HG02798 (cell line): ENCODE data around the gene CCDC116.
"Not testable (repeated sequence)": the region's sequence is repeated elsewhere in the genome, so short reads cannot be mapped to it uniquely, and the experiment has no call there.

Source experiments
- ATAC-seq: cut with Tn5 transposase; IDR thresholded peaks from one replicate; pipeline ENCODE4 v1.9.1; 2021; ENCODE audit warnings: mild to moderate bottlenecking; ENCODE audit not compliant: unreplicated experiment, poor library complexity

The CCDC116 gene

DNA sequence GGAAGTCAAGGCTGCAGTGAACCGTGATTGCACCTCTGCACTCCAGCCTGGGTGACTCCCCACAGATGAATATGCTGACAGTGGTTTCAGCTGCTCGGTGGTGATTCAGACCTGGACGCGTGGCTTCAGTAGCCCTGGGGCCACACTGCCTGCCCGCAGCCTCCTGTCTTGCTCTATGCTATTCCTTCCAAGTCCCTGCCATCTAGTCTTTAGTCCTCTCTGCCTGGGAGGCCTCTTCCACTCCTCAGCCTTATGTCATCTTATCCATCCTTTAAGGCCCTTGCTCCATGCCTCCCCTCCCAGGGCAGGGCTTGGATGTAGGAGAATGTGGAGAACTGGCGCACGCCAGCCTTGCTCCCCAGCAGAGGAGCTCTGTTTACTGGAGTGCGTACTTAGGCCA, 25.8 kb upstream of the CCDC116 start:
- no peak for ATAC-seq

DNA sequence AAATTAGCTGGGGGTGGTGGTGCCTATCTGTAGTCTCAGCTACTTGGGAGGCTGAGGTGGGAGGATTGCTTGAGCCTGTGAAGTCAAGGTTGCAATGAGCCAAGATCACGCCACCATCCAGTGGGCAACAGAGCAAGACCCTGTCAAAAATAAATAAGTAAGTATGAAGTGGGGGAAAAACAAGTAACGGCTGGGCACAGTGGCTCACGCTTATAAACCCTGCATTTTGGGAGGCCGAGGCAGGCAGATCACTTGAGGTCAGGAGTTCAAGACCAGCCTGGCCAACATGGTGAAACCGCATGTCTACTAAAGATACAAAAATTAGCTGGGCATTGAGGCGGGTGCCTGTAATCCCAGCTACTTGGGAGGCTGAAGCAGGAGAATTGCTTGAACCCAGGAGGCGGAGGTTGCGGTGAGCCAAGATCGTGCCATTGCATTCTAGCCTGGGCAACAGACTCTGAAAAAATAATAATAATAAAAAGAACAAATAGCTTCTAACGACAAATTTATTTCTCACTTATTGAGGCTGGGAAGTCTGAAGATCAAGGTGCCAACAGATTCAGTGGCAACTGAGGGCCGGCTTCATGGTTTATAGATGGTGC, 22.9 kb upstream of the CCDC116 start:
- not testable (repeated sequence) for ATAC-seq

DNA sequence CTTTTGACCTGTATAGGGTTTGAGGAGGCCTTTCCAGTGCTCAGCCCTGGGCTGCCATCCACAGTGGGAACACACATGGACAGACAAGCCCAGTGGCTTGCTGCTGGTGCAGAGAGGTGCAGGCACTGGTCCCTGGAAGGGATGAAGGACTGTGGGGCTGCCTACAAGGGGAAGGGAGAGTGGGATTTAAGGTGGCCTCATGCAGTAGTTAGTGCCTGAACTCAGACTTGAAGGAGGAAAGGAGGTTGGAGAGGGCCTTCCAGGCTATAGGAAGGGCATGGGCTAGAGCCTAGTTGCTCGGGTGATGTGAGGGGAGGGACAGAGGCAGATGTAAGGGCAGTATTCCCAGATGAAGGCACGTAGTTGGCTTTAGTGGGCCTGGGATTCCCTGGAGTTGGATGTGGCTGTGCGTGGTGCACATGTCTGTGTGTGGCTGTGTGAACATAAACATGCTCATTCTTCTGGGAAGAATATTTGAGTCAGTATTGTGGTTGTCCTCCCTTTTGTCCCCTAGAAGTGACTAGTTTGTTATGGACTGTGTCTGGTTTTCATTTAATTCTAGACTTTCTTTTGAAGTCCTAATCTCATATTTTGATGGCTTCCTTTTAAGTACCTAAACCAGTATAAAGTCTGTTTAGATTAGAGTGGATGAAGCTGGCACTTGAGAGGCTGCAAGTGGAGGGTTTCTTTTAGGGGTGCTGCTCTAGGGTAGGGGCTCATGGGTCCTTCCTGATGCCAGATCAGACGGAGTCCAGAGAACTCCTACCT, 21.2 kb upstream of the CCDC116 start:
- no peak for ATAC-seq

DNA sequence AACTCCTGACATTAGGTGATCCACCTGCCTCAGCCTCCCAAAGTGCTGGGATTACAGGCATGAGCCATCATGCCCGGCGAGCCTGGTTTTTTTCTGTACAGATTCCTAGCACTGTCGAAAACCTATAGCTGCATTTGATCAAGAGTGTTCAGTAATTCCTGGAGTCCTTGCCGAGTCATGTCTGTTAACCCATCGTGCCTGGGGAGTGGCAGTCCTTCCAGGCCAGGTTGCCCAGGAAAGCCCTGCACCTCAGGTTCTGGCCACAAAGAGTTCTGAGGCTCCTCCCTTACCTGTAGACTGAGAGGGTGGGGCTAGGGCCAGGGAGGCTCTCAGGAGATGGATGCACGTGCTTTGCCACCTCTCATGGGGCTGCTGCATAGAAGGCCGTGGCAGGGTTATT, 19.7 kb upstream of the CCDC116 start:
- ATAC-seq = no peak

DNA sequence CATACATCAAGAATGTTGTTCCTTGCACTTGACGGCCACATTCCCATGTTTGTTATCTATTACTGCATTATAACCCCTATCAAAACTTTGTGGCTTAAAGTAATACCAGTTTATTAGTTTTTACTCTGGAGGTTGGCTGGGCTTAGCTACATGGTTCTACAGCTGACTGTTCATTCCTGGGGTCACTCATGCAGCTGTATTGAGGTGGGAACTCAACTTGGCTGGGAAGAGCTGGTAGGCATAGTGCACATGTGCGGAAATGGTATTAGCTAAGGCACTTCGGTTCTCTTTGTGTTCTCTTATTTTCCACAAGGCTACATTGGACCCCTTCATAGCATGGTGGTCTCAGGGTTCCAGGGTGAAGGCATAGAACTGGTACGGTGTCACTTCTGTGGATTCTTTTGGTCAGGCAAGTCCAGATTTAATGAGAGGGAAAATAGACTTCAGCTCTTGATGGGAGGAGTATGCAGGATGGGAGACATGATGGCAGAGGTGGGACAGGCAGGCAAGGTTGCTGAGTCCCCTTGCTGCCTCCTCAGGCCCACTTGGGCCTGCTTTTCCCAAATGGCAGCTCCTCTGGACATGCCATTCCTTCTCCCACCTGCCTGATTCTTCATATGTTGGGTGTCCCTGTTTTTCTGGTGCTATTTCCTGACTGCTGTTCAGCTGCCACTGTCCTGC, 18.9 kb upstream of the CCDC116 start:
- ATAC-seq = no peak

DNA sequence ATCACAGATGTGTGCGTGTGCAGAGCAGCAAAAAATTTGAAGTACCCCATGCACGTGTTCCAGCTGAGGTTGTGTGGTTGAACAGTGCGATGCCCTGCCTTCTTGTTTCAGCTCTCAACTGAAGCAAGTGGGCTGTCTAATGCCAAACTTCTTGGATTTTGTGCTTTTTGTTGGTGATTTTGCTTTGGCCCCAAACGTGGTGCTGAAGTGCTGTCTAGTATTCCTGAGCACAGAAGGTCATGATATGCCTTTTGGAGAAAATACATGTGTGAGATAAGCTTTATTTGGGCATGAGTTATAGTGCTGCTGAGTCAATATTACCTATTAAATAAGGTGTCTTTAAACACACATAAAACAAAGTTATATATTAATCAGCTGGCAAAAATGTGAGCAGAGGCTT, 16.8 kb upstream of the CCDC116 start:
- ATAC-seq = no peak

DNA sequence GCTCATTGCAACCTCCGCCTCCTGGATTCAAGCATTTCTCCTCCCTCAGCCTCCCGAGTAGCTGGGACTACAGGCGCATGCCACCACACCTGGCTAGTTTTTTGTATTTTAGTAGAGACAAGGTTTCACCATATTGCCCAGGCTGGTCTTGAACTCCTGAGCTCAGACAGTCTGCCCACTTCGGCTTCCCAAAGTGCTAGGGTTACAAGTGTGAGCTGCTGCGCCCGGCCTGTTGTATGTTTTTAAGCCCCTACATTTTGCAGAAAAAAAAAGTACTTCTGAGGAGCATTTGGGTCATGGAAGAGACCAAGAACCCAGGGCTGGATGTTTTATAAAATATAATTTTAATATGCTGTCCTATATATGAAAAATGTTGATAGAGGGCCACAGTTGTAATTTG, 15.2 kb upstream of the CCDC116 start:
- not testable (repeated sequence) for ATAC-seq

DNA sequence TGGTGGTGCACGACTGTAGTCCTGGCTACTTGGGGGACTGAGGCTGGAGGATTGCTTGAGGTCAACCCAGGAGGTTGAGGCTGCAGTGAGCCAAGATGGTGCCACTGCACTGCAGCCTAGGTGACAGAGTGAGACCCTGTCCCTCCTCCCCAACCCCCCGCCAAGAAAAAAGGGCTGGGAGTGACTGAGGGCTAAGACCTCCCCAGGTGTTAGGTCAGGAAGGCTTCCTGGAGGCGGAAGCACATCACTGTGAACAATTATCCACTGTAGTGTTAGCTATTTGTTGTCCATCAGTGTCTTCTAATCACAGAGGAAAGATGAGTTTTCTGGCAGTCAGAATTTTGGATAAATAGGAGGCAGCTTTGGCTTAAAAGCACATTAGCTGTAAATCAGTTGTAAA, 11.5 kb upstream of the CCDC116 start:
- no peak for ATAC-seq

DNA sequence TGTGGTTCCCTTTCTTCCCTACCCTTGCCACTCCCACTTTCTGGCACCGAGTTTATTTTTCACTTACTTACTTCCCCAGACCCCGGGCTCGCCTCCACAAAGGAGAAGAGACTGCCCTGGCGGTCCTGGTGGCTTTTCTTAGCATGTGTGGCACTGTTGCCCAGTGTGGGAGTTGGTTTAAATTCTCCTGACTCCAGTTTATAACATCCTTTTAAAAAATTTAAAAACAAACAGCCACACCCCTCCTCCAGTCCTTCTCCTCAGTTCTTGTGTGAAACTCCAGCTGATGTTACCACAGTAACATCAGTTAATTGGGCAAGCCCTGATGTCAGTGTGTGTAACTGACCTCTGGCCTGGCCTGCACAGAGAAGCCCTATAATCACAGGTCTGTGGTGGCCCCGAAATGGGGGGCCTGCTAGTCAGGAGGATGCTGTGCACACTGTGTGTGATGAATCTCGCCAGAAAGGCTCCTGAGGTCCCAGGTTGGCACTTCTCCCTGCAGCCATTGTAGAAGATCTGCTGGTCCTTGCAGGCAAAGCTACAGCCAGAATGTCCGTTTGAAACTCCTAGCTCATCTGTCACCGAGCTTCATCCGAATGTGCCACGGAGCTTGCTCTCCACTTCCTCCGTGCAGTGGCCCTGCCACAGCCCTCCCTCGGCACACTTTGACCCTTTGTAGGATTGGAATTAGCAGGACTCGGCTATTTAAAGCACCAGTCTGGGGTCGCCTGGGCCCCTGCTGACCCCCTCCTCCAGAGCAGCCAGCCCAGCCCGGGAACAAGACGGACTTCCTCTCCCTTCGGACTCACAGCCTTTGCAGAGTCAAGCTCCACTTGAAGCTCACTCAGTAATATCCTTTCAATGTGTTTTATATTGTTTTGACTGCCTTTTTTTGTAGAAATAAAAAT, 10.3 kb upstream of the CCDC116 start:
- no peak for ATAC-seq

DNA sequence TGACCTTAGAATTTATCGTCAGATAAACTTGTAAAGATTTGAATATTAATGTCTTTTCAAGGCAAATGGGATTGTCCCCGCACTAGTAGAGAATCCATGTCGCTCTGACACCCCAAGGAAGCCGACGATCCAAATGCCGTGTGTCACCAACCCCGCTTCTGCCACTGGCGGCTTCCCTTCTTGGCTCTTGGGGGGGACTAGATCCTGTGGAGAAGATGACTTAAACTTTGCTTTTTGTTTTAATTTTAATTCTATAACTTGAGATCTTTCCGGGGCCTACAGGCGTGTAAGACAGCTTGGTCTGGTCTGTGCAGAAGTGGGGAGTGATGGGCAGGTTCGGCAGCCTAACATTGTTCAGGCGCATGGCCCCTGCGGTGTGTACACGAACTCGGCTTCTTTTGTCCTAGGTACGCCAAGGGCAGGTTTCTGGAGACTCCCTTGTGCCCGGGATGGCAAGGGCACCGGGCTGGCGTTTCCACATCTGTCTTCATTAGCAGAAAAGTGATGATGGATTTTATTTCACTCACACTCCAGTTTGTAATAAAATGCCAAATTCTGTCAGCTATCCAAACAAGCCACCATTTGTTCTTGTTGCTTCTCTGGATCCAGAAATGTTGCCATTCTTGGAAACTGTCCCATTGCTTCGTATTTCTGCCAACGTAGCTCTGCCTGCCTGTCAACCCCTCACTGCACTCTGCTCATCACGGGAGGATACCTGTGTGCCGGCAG, 9.5 kb upstream of the CCDC116 start:
- no peak for ATAC-seq

DNA sequence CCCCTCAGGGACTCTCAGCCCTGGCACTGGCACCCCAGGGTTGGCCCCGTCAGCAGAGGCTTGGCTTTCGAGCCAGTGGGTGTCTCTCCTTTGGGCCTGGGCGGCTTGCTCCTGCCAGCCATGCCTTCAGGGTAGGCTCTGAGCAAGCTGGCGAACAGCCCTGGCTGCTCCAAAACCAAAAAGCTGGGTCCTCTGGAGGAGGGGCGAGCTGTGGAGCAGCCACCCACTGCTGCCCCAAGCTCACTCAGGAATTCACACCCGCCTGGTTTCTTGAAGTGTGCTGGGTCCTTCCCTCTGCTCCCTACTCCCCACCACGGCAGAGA, 9.0 kb upstream of the CCDC116 start:
- ATAC-seq = no peak

DNA sequence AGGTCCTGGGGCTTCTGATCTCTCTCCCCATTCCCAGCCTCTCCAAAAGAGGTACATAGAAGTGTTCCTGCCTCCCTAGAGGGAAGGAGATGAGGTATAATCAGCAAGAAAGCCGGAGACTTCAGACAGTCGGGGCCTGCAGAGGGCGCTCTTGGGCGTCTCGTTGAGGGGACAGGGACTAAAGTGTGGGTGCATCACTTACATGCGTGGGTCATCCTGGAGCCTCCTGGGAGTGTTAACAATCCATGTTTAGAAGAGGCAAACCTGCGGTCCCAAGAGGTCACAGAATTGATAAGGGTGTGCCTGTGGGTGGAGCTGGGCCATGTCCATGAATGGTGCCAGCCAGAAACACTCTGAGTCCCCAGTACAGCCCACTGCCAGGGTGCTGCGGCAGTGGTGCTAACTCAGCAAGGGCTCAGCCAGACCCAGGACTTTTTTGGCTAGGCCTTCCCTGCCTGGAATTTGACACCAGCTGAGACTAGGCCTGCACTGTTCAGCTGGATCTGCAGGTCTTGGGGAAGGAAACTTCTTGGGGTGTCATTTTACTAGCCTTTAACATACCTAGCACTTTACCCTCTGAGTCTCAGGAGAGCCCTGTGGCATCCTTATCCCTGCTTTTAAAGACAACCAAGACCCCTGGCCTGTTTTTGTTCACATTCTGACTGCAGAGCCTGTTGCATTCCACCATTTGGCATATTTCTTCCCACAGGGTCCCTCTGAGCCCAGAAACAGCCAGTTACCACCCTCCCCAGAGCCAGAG, 8.3 kb upstream of the CCDC116 start:
- no peak for ATAC-seq

DNA sequence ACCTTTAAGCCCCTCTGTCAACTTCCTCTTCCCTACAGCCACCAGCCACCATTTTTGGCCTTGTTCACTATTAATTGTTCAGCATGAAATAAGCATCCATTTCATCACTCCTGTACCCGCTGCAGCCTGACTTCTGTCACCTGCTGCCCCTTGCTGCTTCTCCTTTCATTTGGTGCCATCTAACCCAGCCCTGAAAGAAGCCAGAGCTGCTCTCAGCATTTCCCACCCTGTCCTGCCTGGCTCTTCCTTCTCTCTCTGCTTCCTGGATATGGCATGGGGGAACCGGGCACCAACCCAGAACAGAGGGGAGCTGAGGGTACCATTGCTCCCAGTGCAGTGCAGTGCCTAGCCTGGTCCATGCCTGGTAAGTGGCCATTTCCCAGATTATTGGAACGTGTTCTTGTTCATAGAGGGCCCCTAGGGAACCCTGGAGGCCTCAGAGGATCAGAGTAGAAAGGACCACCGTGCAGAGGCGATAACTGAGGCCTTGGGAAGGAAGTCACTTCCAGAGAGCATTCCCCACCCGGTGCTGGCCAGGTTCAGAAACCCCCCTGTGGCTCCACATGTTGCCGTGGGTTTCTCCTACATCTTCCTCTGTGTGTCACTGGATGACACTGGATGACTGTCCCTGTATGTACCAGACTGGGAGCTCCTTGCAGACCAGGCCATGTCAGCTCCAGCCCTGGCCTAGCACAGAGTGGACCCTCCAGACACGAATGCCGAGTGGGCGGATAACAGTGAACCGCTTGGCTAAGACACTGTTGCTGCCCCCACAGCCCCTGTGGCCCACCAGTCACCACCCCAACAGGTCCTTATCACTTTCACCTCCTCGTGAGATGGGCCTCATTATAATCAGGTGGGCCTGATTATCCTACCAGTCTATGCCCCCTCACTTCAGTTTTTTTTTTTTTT, 7.4 kb upstream of the CCDC116 start:
- ATAC-seq = no peak

DNA sequence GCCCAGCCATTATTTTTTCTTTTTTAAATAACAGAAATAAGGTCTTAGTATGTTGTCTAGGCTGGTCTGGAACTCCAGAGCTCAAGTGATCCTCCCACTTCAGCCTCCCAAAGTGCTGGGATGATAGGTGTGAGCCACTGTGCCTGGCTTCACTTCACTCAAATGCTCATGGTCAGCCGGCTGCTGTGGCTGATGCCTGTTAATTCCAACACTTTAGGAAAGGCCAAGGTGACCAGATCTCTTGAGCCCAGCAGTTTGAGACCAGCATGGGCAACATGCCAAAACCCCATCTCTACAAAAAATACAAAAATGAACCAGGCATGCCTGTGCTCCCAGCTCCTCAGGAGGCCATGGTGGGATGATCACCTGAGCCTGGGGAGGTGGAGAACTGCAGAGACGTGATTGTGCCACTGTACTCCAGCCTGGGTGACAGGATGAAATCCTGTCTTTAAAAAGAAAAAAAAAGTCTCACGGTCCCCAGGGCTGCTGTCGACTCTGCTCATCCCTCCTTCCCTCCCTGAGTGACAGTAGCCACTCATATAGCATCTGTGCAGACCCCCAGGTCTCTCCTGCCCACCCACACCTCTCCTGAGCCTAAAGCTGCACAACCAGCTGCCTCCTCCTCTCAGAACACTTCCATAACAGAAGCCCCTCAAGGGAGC, 6.4 kb upstream of the CCDC116 start:
- no peak for ATAC-seq

DNA sequence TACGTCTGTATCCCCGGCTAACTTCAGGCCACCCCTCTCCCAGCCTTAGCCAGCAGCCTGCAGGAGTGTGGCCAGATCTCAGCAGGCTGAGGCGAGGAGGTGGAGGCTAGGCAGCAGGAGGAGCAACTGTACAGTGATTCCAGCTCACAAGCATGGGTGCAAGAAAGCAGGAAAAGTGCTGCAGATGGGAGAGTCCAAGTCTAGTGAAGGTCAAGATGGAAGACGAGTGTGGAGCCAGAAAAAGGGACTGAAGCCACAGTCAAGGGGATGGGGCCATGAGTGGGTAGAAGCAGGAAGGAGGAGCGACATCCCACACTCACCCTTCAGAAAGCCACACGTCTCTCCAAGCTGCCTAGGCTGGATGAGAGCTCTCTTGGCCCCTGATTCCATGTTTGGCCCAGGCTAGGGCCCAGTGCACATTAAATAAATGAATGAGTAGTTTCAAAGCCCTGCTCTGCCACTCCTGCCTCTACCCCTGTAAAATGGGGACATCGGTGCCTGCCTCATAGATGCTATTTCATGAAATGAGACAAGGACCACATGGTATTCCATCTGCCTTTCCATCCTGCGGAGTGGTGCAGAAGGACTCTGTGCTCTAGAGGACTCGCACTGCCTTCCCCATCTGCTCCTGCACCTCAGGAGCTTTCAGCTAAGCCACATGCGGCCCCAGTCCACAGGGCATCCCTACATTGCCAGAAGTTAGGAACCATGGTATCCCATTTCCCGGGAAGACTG, 5.7 kb upstream of the CCDC116 start:
- no peak for ATAC-seq

DNA sequence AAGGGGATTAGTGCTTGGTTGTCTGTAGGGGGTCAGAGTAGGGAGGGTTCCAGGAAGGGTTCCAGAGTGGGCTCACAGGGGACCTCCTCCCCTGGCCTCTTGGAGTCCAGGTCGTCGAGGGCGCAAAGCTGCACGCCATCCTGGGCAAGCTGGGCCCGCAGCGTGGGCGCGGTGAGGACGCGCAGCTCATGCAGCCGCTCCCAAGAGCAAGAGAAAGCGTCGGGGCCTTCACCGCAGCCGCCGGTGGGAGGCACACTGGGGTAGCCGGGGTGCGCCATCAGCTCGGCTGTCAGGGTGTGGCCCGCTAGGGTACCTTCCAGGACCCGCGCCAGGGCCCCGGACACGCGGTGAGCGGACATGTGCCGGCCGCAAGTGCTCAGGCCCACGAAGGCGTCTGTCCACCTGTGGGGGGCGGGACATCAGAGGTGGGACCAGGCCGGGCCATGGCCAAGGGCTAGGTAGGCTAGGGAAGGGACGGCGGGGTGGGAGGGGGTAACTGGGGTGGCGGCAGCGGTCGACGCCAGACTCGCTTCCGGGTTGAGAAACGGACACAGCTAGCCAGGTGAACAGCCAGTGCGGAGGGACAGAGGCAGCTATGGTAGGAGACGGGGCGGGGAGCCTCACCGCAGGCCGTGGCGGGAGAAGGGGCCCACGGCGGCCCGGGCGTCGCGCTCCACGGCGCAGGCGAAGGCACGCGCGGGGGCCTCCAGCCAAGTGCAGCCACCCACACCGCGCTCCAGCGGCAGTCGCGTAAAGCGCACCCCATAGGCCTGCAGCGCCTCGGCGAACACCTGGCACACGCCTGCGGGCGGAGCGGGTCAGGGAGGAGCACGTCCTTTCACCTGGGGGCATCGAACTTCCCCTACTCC, 3.9 kb upstream of the CCDC116 start:
- ATAC-seq = no peak
